ENCODE results near the gene CFAP74.

Gene CFAP74

GRCh38 chr1:2024451-2024850 lies 20.9 kb upstream of the CFAP74 start:
- Histone ChIP-seq H3K27me3 (ENCODE audit: insufficient read depth, low read length, poor library complexity, severe bottlenecking) (no peaks in the 10 kb centered on the region), H3K36me3 (ENCODE audit: insufficient read depth, low read length) (no peaks in the 10 kb centered on the region), H3K4me2 (ENCODE audit: low read depth, low read length, poor library complexity, severe bottlenecking) (no peak overlapping the region), H3K9ac (ENCODE audit: low read depth, low read length, poor library complexity, severe bottlenecking) (no peak overlapping the region), H3F3A (ENCODE audit: low read depth) (no peaks in the 10 kb centered on the region), H3K79me2 (ENCODE audit: insufficient read depth, low read length) (no peaks in the 10 kb centered on the region), H4K20me1 (ENCODE audit: insufficient read depth, low read length, poor library complexity, severe bottlenecking) (no peaks in the 10 kb centered on the region), H3K9me2 (replicated peaks; ENCODE audit: low read depth, low read length) (no peaks in the 10 kb centered on the region), H3K4me1 (ENCODE audit: insufficient read depth, low read length, poor library complexity, severe bottlenecking) (no peaks in the 10 kb centered on the region), H3K4me3 (ENCODE audit: low read length, poor library complexity, severe bottlenecking) (no peak overlapping the region), H3K9me3 (ENCODE audit: insufficient read depth, low read depth, low read length) (no peaks in the 10 kb centered on the region), H2AFZ (ENCODE audit: low read length) (no peak overlapping the region)
- no peak for TF ChIP-seq EZH2phosphoT487 (IDR thresholded peaks at IDR 0.05; ENCODE audit: borderline replicate concordance)
- TF ChIP-seq CTCF (conservative IDR thresholded peaks at IDR 0.05; ENCODE audit: low read length): no peak

GRCh38 chr1:2023187-2023586 lies 19.6 kb upstream of the CFAP74 start:
- Histone ChIP-seq H3K27me3 (ENCODE audit: insufficient read depth, low read length, poor library complexity, severe bottlenecking) (no peaks in the 10 kb centered on the region), H3K9ac (ENCODE audit: low read depth, low read length, poor library complexity, severe bottlenecking) (no peak overlapping the region), H3K79me2 (ENCODE audit: insufficient read depth, low read length) (no peaks in the 10 kb centered on the region), H3F3A (ENCODE audit: low read depth) (no peaks in the 10 kb centered on the region), H3K9me2 (replicated peaks; ENCODE audit: low read depth, low read length) (no peaks in the 10 kb centered on the region), H4K20me1 (ENCODE audit: insufficient read depth, low read length, poor library complexity, severe bottlenecking) (no peaks in the 10 kb centered on the region), H3K4me1 (ENCODE audit: insufficient read depth, low read length, poor library complexity, severe bottlenecking) (no peaks in the 10 kb centered on the region), H3K4me2 (ENCODE audit: low read depth, low read length, poor library complexity, severe bottlenecking) (no peak overlapping the region), H3K9me3 (ENCODE audit: insufficient read depth, low read depth, low read length) (no peaks in the 10 kb centered on the region), H3K4me3 (ENCODE audit: low read length, poor library complexity, severe bottlenecking) (no peak overlapping the region), H2AFZ (ENCODE audit: low read length) (no peak overlapping the region), H3K36me3 (ENCODE audit: insufficient read depth, low read length) (no peaks in the 10 kb centered on the region)
- TF ChIP-seq CTCF (conservative IDR thresholded peaks at IDR 0.05; ENCODE audit: low read length) (no peak), EZH2phosphoT487 (IDR thresholded peaks at IDR 0.05; ENCODE audit: borderline replicate concordance) (no peak)

GRCh38 chr1:2022063-2022770 lies 18.6 kb upstream of the CFAP74 start:
- H3K27me3 ChIP-seq (ENCODE audit: insufficient read depth, low read length, poor library complexity, severe bottlenecking): no peaks in the 10 kb centered on the region
- no peak for TF ChIP-seq CTCF (conservative IDR thresholded peaks at IDR 0.05; ENCODE audit: low read length)
- TF ChIP-seq EZH2phosphoT487 (IDR thresholded peaks at IDR 0.05; ENCODE audit: borderline replicate concordance): no peak
- no peak overlapping the region for H3K9ac ChIP-seq (ENCODE audit: low read depth, low read length, poor library complexity, severe bottlenecking)
- H3K4me2 ChIP-seq (ENCODE audit: low read depth, low read length, poor library complexity, severe bottlenecking): no peak overlapping the region
- no peaks in the 10 kb centered on the region for H4K20me1 ChIP-seq (ENCODE audit: insufficient read depth, low read length, poor library complexity, severe bottlenecking)
- H3K9me2 ChIP-seq (replicated peaks; ENCODE audit: low read depth, low read length): no peaks in the 10 kb centered on the region
- no peaks in the 10 kb centered on the region for H3K36me3 ChIP-seq (ENCODE audit: insufficient read depth, low read length)
- H3K9me3 ChIP-seq (ENCODE audit: insufficient read depth, low read depth, low read length): no peaks in the 10 kb centered on the region
- H3K4me3 ChIP-seq (ENCODE audit: low read length, poor library complexity, severe bottlenecking): no peak overlapping the region
- no peaks in the 10 kb centered on the region for H3K4me1 ChIP-seq (ENCODE audit: insufficient read depth, low read length, poor library complexity, severe bottlenecking)
- no peak overlapping the region for H2AFZ ChIP-seq (ENCODE audit: low read length)
- no peaks in the 10 kb centered on the region for H3K79me2 ChIP-seq (ENCODE audit: insufficient read depth, low read length)
- no peaks in the 10 kb centered on the region for H3F3A ChIP-seq (ENCODE audit: low read depth)
